ENCODE measurements around the gene FST.
A peak's percentile ranks its signal among the peaks of the same experiment; 100 is the strongest.

Gene FST

GRCh38 chr5:53480416-53481158 is at the start of gene FST:
TSS of gene FST (plus strand) at chr5:53480629. CDS start at chr5:53480792, 163 bp downstream.
- H3K9ac ChIP-seq (ENCODE audit: low read length), result peak within 1 kb of the TSS; percentile 61
- TF ChIP-seq EZH2phosphoT487 (conservative IDR thresholded peaks at IDR 0.05; ENCODE audit: low read length), result no peak
- no peak for TF ChIP-seq CTCF (IDR thresholded peaks at IDR 0.05; ENCODE audit: insufficient read depth, low read length, poor library complexity, severe bottlenecking)
- peak within 1 kb of the TSS; percentile 84 for H3K4me2 ChIP-seq (ENCODE audit: low read depth, low read length, poor library complexity, severe bottlenecking)
- H3K36me3 ChIP-seq (ENCODE audit: low read length), result no peaks in the 10 kb centered on the region
- peak within 1 kb of the TSS; percentile 97 for H2AFZ ChIP-seq (ENCODE audit: low read depth, low read length, severe bottlenecking)
- no peaks in the 10 kb centered on the region for H3K9me2 ChIP-seq (replicated peaks; ENCODE audit: insufficient read depth, low read length)
- H3K27me3 ChIP-seq (ENCODE audit: low read length), result no peaks in the 10 kb centered on the region
- peak within 1 kb of the TSS; percentile 54 for H3K4me3 ChIP-seq (ENCODE audit: insufficient read depth, low read length, poor library complexity, severe bottlenecking)
- H3F3A ChIP-seq (ENCODE audit: insufficient read depth), result peaks cover 14% of the 10 kb centered on the region
- H4K20me1 ChIP-seq (ENCODE audit: low read depth, low read length), result no peaks in the 10 kb centered on the region
- peak within 1 kb of the TSS; percentile 71 for H3K27ac ChIP-seq (ENCODE audit: low read depth, low read length)
- no peaks in the 10 kb centered on the region for H3K79me2 ChIP-seq (ENCODE audit: insufficient read depth, low read length)
- H3K9me3 ChIP-seq (ENCODE audit: insufficient read depth, low read length), result no peaks in the 10 kb centered on the region

DNA sequence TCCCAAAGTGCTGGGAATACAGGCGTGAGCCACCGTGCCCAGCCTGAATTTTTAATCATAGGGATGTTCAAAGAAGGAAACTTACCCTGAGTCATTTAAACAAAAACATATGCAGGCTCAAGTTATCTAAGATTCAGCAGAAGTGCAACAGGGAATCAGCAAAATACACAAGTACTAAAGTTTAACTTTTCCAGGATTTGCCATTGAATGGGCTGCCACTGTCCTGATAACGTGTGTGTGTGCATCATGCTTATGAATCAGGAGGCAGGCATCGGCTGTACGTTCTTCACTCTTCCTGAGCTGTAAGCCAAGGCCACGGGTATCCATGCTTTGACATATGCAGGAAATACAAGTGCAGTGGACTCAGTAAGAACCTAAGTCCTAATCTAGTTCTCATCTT is 48.8 kb upstream of the FST start:
- H3K27me3 ChIP-seq (ENCODE audit: low read length), result no peaks in the 10 kb centered on the region
- no peak overlapping the region for H3K9ac ChIP-seq (ENCODE audit: low read length)
- H3K27ac ChIP-seq (ENCODE audit: low read depth, low read length), result no peak overlapping the region
- H3K4me3 ChIP-seq (ENCODE audit: insufficient read depth, low read length, poor library complexity, severe bottlenecking), result no peak overlapping the region
- H3K79me2 ChIP-seq (ENCODE audit: insufficient read depth, low read length), result no peaks in the 10 kb centered on the region
- H3F3A ChIP-seq (ENCODE audit: insufficient read depth), result no peaks in the 10 kb centered on the region
- no peaks in the 10 kb centered on the region for H4K20me1 ChIP-seq (ENCODE audit: low read depth, low read length)
- H3K36me3 ChIP-seq (ENCODE audit: low read length), result no peaks in the 10 kb centered on the region
- TF ChIP-seq EZH2phosphoT487 (conservative IDR thresholded peaks at IDR 0.05; ENCODE audit: low read length), result no peak
- TF ChIP-seq CTCF (IDR thresholded peaks at IDR 0.05; ENCODE audit: insufficient read depth, low read length, poor library complexity, severe bottlenecking), result no peak
- H3K9me2 ChIP-seq (replicated peaks; ENCODE audit: insufficient read depth, low read length), result no peaks in the 10 kb centered on the region
- H3K9me3 ChIP-seq (ENCODE audit: insufficient read depth, low read length), result no peaks in the 10 kb centered on the region
- H2AFZ ChIP-seq (ENCODE audit: low read depth, low read length, severe bottlenecking), result no peak overlapping the region
- H3K4me2 ChIP-seq (ENCODE audit: low read depth, low read length, poor library complexity, severe bottlenecking), result no peak overlapping the region

DNA sequence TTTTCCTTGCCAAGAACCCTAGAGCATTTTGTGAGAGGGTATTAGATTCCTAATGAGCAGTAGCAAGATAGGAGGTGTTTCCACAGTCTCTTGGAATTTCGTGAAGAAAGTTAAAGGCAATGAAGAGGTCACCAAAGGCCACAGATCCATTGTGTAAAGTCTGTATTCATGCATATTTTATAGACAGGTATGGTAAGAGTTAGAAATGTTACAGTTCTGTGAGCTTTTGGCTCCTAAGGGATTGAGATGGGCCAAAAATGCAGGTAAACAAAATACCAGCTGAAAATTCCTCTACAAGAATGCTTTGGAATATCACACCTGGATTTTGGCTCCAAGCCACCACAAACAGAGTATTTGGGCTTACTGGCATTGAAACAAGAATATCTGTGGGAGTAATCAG is 47.4 kb upstream of the FST start:
- no peaks in the 10 kb centered on the region for H4K20me1 ChIP-seq (ENCODE audit: low read depth, low read length)
- H3K9ac ChIP-seq (ENCODE audit: low read length), result no peak overlapping the region
- H3K9me3 ChIP-seq (ENCODE audit: insufficient read depth, low read length), result no peaks in the 10 kb centered on the region
- H2AFZ ChIP-seq (ENCODE audit: low read depth, low read length, severe bottlenecking), result no peak overlapping the region
- H3K4me2 ChIP-seq (ENCODE audit: low read depth, low read length, poor library complexity, severe bottlenecking), result no peak overlapping the region
- H3K36me3 ChIP-seq (ENCODE audit: low read length), result no peaks in the 10 kb centered on the region
- H3K27ac ChIP-seq (ENCODE audit: low read depth, low read length), result no peak overlapping the region
- TF ChIP-seq EZH2phosphoT487 (conservative IDR thresholded peaks at IDR 0.05; ENCODE audit: low read length) (no peak), CTCF (IDR thresholded peaks at IDR 0.05; ENCODE audit: insufficient read depth, low read length, poor library complexity, severe bottlenecking) (no peak)
- H3F3A ChIP-seq (ENCODE audit: insufficient read depth), result no peaks in the 10 kb centered on the region
- no peaks in the 10 kb centered on the region for H3K27me3 ChIP-seq (ENCODE audit: low read length)
- no peak overlapping the region for H3K4me3 ChIP-seq (ENCODE audit: insufficient read depth, low read length, poor library complexity, severe bottlenecking)
- H3K9me2 ChIP-seq (replicated peaks; ENCODE audit: insufficient read depth, low read length), result no peaks in the 10 kb centered on the region
- H3K79me2 ChIP-seq (ENCODE audit: insufficient read depth, low read length), result no peaks in the 10 kb centered on the region
